ENCODE measurements around the gene DENND11. TPM values are rescaled to one million over a fixed set of nuclear protein-coding genes. Genes with fewer than 3 reads are reported as not detected.

DENND11 gene
- total RNA-seq, 3 donors from 2014 or later, result 14.1 to 49.2 (median 32.1) TPM

- Histone ChIP-seq H3K4me3 (no peak overlapping the region), H3K27ac (no peak overlapping the region), H3K36me3 (no peaks in the 10 kb centered on the region), H3K27me3 (no peaks in the 10 kb centered on the region), H3K9me3 (no peaks in the 10 kb centered on the region), H3K4me1 (peaks cover 0 to 3% of the 10 kb centered on the region in 2 donors)
- TF ChIP-seq POLR2A (IDR thresholded peaks at IDR 0.05) (no peak), CTCF (IDR thresholded peaks at IDR 0.05) (no peak), POLR2AphosphoS5 (IDR thresholded peaks at IDR 0.05) (no peak)
- no peak for DNase-seq (ENCODE audit: low spot score in 2 of 2)
- intact Hi-C loops (cut with DNase I; ENCODE audit: low total_unique reads), result no loop called here
Measured at GRCh38 chr7:141698247-141699015, 3.5 kb downstream of the DENND11 start.

- no peak for DNase-seq (ENCODE audit: low spot score in 2 of 2)
- intact Hi-C loops (cut with DNase I; ENCODE audit: low total_unique reads), result no loop called here
Measured at GRCh38 chr7:141697211-141697871, 4.6 kb downstream of the DENND11 start.

GRCh38 chr7:141696348-141696747, 5.6 kb downstream of the DENND11 start:
- H3K27me3 ChIP-seq, result no peaks in the 10 kb centered on the region
- H3K4me3 ChIP-seq, result no peak overlapping the region
- TF ChIP-seq POLR2AphosphoS5 (IDR thresholded peaks at IDR 0.05) (no peak), CTCF (IDR thresholded peaks at IDR 0.05) (no peak), POLR2A (IDR thresholded peaks at IDR 0.05) (no peak)
- DNase-seq (ENCODE audit: low spot score in 2 of 2), result no peak
- intact Hi-C loops (cut with DNase I; ENCODE audit: low total_unique reads), result no loop called here
- H3K36me3 ChIP-seq, result no peaks in the 10 kb centered on the region
- H3K4me1 ChIP-seq, result no peaks in the 10 kb centered on the region
- H3K9me3 ChIP-seq, result no peaks in the 10 kb centered on the region
- H3K27ac ChIP-seq, result no peak overlapping the region

More at GRCh38 chr7:141697211-141697871, 4.6 kb downstream of the DENND11 start:
- H3K36me3 ChIP-seq, result no peaks in the 10 kb centered on the region
- H3K4me1 ChIP-seq, result no peaks in the 10 kb centered on the region
- TF ChIP-seq POLR2A (IDR thresholded peaks at IDR 0.05) (no peak), CTCF (IDR thresholded peaks at IDR 0.05) (no peak), POLR2AphosphoS5 (IDR thresholded peaks at IDR 0.05) (no peak)
- H3K27me3 ChIP-seq, result no peaks in the 10 kb centered on the region
- no peak overlapping the region for H3K27ac ChIP-seq
- no peaks in the 10 kb centered on the region for H3K9me3 ChIP-seq
- H3K4me3 ChIP-seq, result no peak overlapping the region

- no peaks in the 10 kb centered on the region for H3K9me3 ChIP-seq
- TF ChIP-seq CTCF (IDR thresholded peaks at IDR 0.05), result no peak
- no peak overlapping the region for H3K27ac ChIP-seq
- intact Hi-C loops (cut with DNase I; ENCODE audit: low total_unique reads), result no loop called here
- no peak overlapping the region for H3K4me3 ChIP-seq
- DNase-seq (ENCODE audit: low spot score in 2 of 2), result no peak
- H3K4me1 ChIP-seq, result no peaks in the 10 kb centered on the region
- no peaks in the 10 kb centered on the region for H3K27me3 ChIP-seq
- H3K36me3 ChIP-seq, result no peaks in the 10 kb centered on the region
Measured at GRCh38 chr7:141695803-141696289, 6.1 kb downstream of the DENND11 start.

- no peaks in the 10 kb centered on the region for H3K36me3 ChIP-seq
- no peak overlapping the region for H3K4me3 ChIP-seq
- no peak overlapping the region for H3K27ac ChIP-seq
- no peaks in the 10 kb centered on the region for H3K27me3 ChIP-seq
- no peaks in the 10 kb centered on the region for H3K4me1 ChIP-seq
- intact Hi-C loops (cut with DNase I; ENCODE audit: low total_unique reads), result no loop called here
- no peak for DNase-seq (ENCODE audit: low spot score in 2 of 2)
- no peaks in the 10 kb centered on the region for H3K9me3 ChIP-seq
- no peak for TF ChIP-seq POLR2AphosphoS5 (IDR thresholded peaks at IDR 0.05)
- TF ChIP-seq CTCF (IDR thresholded peaks at IDR 0.05), result no peak
Measured at GRCh38 chr7:141693082-141693481, 8.9 kb downstream of the DENND11 start.

Data from breast epithelium (tissue), 4 donors.